ENCODE results near the gene MNT.
"Not testable (repeated sequence)": the region's sequence is repeated elsewhere in the genome, so short reads cannot be mapped to it uniquely, and the experiment has no call there.

Gene MNT

GRCh38 chr17:2400877-2401425 is at the start of gene MNT:
TSS of gene MNT (minus strand) at chr17:2401060. CDS start at chr17:2400712, 348 bp downstream.
- peaks cover 34% of the 10 kb centered on the region for H3K4me1 ChIP-seq (ENCODE audit: control insufficient read depth, insufficient read depth, low read length)

GRCh38 chr17:2450016-2450650 is 49.3 kb upstream of the MNT start:
- Histone ChIP-seq H3K36me3 (ENCODE audit: control insufficient read depth, insufficient read depth, low read length) (peaks cover 14% of the 10 kb centered on the region), H3K9ac (ENCODE audit: low read depth, low read length) (no peak overlapping the region), H3K4me1 (ENCODE audit: control insufficient read depth, insufficient read depth, low read length) (peaks cover 6% of the 10 kb centered on the region; the same call in 1 of the 2 replicates), H3K4me3 (ENCODE audit: low read depth, low read length) (no peak overlapping the region), H3K9me3 (ENCODE audit: control insufficient read depth, insufficient read depth, low read length) (peaks cover 9% of the 10 kb centered on the region; the same call in 1 of the 2 replicates), H3K27ac (ENCODE audit: low read depth, low read length) (peak overlapping the region; percentile 40), H3K27me3 (ENCODE audit: control insufficient read depth, insufficient read depth, low read length) (no peaks in the 10 kb centered on the region)

More at GRCh38 chr17:2400877-2401425, at the start of gene MNT:
- peak within 1 kb of the TSS; percentile 95 for H3K4me3 ChIP-seq (ENCODE audit: low read depth, low read length)
- peak within 1 kb of the TSS; percentile 99 for H3K27ac ChIP-seq (ENCODE audit: low read depth, low read length)
- H3K27me3 ChIP-seq (ENCODE audit: control insufficient read depth, insufficient read depth, low read length): no peaks in the 10 kb centered on the region
- H3K9ac ChIP-seq (ENCODE audit: low read depth, low read length): peak within 1 kb of the TSS; percentile 84
- no peaks in the 10 kb centered on the region for H3K9me3 ChIP-seq (ENCODE audit: control insufficient read depth, insufficient read depth, low read length)
- no peaks in the 10 kb centered on the region for H3K36me3 ChIP-seq (ENCODE audit: control insufficient read depth, insufficient read depth, low read length)

GRCh38 chr17:2449486-2449885 is 48.6 kb upstream of the MNT start:
- H3K4me1 ChIP-seq (ENCODE audit: control insufficient read depth, insufficient read depth, low read length): peaks cover 6% of the 10 kb centered on the region; the same call in 1 of the 2 replicates
- H3K9me3 ChIP-seq (ENCODE audit: control insufficient read depth, insufficient read depth, low read length): peaks cover 9% of the 10 kb centered on the region; the same call in 1 of the 2 replicates
- no peaks in the 10 kb centered on the region for H3K27me3 ChIP-seq (ENCODE audit: control insufficient read depth, insufficient read depth, low read length)
- H3K9ac ChIP-seq (ENCODE audit: low read depth, low read length): no peak overlapping the region
- H3K4me3 ChIP-seq (ENCODE audit: low read depth, low read length): no peak overlapping the region
- peaks cover 16% of the 10 kb centered on the region for H3K36me3 ChIP-seq (ENCODE audit: control insufficient read depth, insufficient read depth, low read length)
- H3K27ac ChIP-seq (ENCODE audit: low read depth, low read length): no peak overlapping the region

GRCh38 chr17:2447479-2447878 is 46.6 kb upstream of the MNT start:
- H3K4me3 ChIP-seq (ENCODE audit: low read depth, low read length); H3K4me1 ChIP-seq (ENCODE audit: control insufficient read depth, insufficient read depth, low read length); H3K36me3 ChIP-seq (ENCODE audit: control insufficient read depth, insufficient read depth, low read length); H3K27me3 ChIP-seq (ENCODE audit: control insufficient read depth, insufficient read depth, low read length); H3K9ac ChIP-seq (ENCODE audit: low read depth, low read length); H3K27ac ChIP-seq (ENCODE audit: low read depth, low read length); H3K9me3 ChIP-seq (ENCODE audit: control insufficient read depth, insufficient read depth, low read length): not testable (repeated sequence)

GRCh38 chr17:2445638-2446037 is 44.8 kb upstream of the MNT start:
- peaks cover 21% of the 10 kb centered on the region for H3K36me3 ChIP-seq (ENCODE audit: control insufficient read depth, insufficient read depth, low read length)

GRCh38 chr17:2444382-2444781 is 43.5 kb upstream of the MNT start:
- Histone ChIP-seq H3K36me3 (ENCODE audit: control insufficient read depth, insufficient read depth, low read length) (peaks cover 25% of the 10 kb centered on the region), H3K27me3 (ENCODE audit: control insufficient read depth, insufficient read depth, low read length) (no peaks in the 10 kb centered on the region), H3K9me3 (ENCODE audit: control insufficient read depth, insufficient read depth, low read length) (peaks cover 9% of the 10 kb centered on the region; the same call in 1 of the 2 replicates)

More at GRCh38 chr17:2445638-2446037, 44.8 kb upstream of the MNT start:
- Histone ChIP-seq H3K4me3 (ENCODE audit: low read depth, low read length) (no peak overlapping the region), H3K27me3 (ENCODE audit: control insufficient read depth, insufficient read depth, low read length) (no peaks in the 10 kb centered on the region), H3K27ac (ENCODE audit: low read depth, low read length) (no peak overlapping the region), H3K9me3 (ENCODE audit: control insufficient read depth, insufficient read depth, low read length) (peaks cover 9% of the 10 kb centered on the region; the same call in 1 of the 2 replicates), H3K4me1 (ENCODE audit: control insufficient read depth, insufficient read depth, low read length) (peaks cover 5% of the 10 kb centered on the region; the same call in 1 of the 2 replicates), H3K9ac (ENCODE audit: low read depth, low read length) (no peak overlapping the region)

GRCh38 chr17:2442166-2442565 is 41.3 kb upstream of the MNT start:
- H3K27ac ChIP-seq (ENCODE audit: low read depth, low read length): peak overlapping the region; percentile 10
- no peak overlapping the region for H3K4me3 ChIP-seq (ENCODE audit: low read depth, low read length)
- peaks cover 5% of the 10 kb centered on the region; the same call in 1 of the 2 replicates for H3K9me3 ChIP-seq (ENCODE audit: control insufficient read depth, insufficient read depth, low read length)
- H3K4me1 ChIP-seq (ENCODE audit: control insufficient read depth, insufficient read depth, low read length): no peaks in the 10 kb centered on the region
- peaks cover 43% of the 10 kb centered on the region for H3K36me3 ChIP-seq (ENCODE audit: control insufficient read depth, insufficient read depth, low read length)
- no peak overlapping the region for H3K9ac ChIP-seq (ENCODE audit: low read depth, low read length)
- no peaks in the 10 kb centered on the region for H3K27me3 ChIP-seq (ENCODE audit: control insufficient read depth, insufficient read depth, low read length)

More at GRCh38 chr17:2444382-2444781, 43.5 kb upstream of the MNT start:
- Histone ChIP-seq H3K4me1 (ENCODE audit: control insufficient read depth, insufficient read depth, low read length) (no peaks in the 10 kb centered on the region), H3K4me3 (ENCODE audit: low read depth, low read length) (no peak overlapping the region), H3K27ac (ENCODE audit: low read depth, low read length) (no peak overlapping the region), H3K9ac (ENCODE audit: low read depth, low read length) (no peak overlapping the region)

GRCh38 chr17:2440930-2441329 is 40.1 kb upstream of the MNT start:
- H3K27me3 ChIP-seq (ENCODE audit: control insufficient read depth, insufficient read depth, low read length): no peaks in the 10 kb centered on the region
- H3K4me3 ChIP-seq (ENCODE audit: low read depth, low read length): no peak overlapping the region
- H3K9ac ChIP-seq (ENCODE audit: low read depth, low read length): no peak overlapping the region
- H3K9me3 ChIP-seq (ENCODE audit: control insufficient read depth, insufficient read depth, low read length): no peaks in the 10 kb centered on the region
- H3K36me3 ChIP-seq (ENCODE audit: control insufficient read depth, insufficient read depth, low read length): peaks cover 55% of the 10 kb centered on the region
- no peak overlapping the region for H3K27ac ChIP-seq (ENCODE audit: low read depth, low read length)
- H3K4me1 ChIP-seq (ENCODE audit: control insufficient read depth, insufficient read depth, low read length): peaks cover 7% of the 10 kb centered on the region

GRCh38 chr17:2439997-2440396 is 39.1 kb upstream of the MNT start:
- not testable (repeated sequence) for H3K9ac ChIP-seq (ENCODE audit: low read depth, low read length); H3K4me3 ChIP-seq (ENCODE audit: low read depth, low read length); H3K27ac ChIP-seq (ENCODE audit: low read depth, low read length); H3K27me3 ChIP-seq (ENCODE audit: control insufficient read depth, insufficient read depth, low read length); H3K9me3 ChIP-seq (ENCODE audit: control insufficient read depth, insufficient read depth, low read length)
- Histone ChIP-seq H3K4me1 (ENCODE audit: control insufficient read depth, insufficient read depth, low read length) (peaks cover 15% of the 10 kb centered on the region), H3K36me3 (ENCODE audit: control insufficient read depth, insufficient read depth, low read length) (peaks cover 53% of the 10 kb centered on the region)

- Histone ChIP-seq H3K4me1 (ENCODE audit: control insufficient read depth, insufficient read depth, low read length) (peaks cover 25% of the 10 kb centered on the region), H3K36me3 (ENCODE audit: control insufficient read depth, insufficient read depth, low read length) (peaks cover 54% of the 10 kb centered on the region), H3K9ac (ENCODE audit: low read depth, low read length) (no peak overlapping the region), H3K27ac (ENCODE audit: low read depth, low read length) (no peak overlapping the region), H3K27me3 (ENCODE audit: control insufficient read depth, insufficient read depth, low read length) (no peaks in the 10 kb centered on the region), H3K9me3 (ENCODE audit: control insufficient read depth, insufficient read depth, low read length) (no peaks in the 10 kb centered on the region), H3K4me3 (ENCODE audit: low read depth, low read length) (no peak overlapping the region)
Measured at GRCh38 chr17:2438823-2439222, 38.0 kb upstream of the MNT start.

GRCh38 chr17:2436316-2436905 is 35.6 kb upstream of the MNT start:
- Histone ChIP-seq H3K27me3 (ENCODE audit: control insufficient read depth, insufficient read depth, low read length) (no peaks in the 10 kb centered on the region), H3K36me3 (ENCODE audit: control insufficient read depth, insufficient read depth, low read length) (peaks cover 68% of the 10 kb centered on the region), H3K9ac (ENCODE audit: low read depth, low read length) (no peak overlapping the region), H3K4me1 (ENCODE audit: control insufficient read depth, insufficient read depth, low read length) (peaks cover 29% of the 10 kb centered on the region), H3K27ac (ENCODE audit: low read depth, low read length) (peak overlapping the region; percentile 15), H3K9me3 (ENCODE audit: control insufficient read depth, insufficient read depth, low read length) (no peaks in the 10 kb centered on the region), H3K4me3 (ENCODE audit: low read depth, low read length) (no peak overlapping the region)
